ENCODE results near the gene PCSK2.

The PCSK2 gene

DNA sequence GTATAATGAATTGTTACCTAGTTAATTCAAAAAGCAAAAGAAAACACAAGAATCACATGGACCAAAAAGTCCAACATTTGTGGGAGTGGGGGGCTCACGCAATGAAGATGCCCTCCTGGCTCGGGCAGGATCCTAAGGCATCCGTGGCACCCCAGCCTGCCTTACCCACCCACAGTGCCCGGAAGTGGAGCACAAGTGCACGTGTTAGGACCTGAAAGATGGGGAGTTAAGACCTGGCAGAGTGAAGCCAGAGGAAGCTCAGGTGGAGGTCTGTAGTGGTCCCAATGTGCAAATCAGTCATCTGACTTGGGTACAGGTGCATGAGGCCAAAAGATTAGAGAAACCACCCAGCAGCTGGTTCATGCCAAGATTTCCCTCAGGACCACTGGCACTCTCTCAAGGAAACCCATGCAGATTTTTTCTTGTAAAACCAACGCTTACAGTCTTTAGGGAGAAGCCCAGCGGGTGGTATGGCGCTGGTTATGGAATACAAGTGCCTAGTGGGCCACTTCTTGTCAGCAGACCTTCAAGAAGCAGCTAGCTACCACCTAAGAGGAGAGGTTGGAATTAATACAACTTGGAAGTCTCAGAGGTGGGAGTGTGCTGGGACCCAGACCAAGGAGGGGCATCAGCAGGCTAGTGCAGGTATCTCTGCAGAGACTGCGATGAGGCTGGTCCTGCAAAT, 262.2 kb downstream of the PCSK2 start:
- DNase-seq = no peak

DNA sequence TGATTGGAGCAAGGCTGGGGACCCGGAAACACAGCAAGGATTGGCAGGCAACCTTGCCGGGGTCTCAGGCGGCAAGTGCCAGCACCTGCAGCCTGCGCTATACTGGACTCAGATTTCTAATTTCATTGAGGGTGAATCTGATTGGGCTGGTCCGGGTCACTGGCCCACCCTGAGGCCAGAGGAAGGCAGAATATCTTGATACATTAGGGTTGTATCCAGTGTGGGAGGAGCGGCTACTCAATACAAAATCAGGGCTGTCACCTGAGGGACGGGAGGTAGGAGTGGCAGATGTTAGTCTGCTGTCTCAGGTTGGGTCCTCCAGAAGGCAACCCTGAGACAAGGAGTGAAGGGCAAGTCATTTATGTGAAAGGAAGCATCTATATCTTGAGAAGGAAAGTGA, 263.7 kb downstream of the PCSK2 start:
- DNase-seq = no peak

DNA sequence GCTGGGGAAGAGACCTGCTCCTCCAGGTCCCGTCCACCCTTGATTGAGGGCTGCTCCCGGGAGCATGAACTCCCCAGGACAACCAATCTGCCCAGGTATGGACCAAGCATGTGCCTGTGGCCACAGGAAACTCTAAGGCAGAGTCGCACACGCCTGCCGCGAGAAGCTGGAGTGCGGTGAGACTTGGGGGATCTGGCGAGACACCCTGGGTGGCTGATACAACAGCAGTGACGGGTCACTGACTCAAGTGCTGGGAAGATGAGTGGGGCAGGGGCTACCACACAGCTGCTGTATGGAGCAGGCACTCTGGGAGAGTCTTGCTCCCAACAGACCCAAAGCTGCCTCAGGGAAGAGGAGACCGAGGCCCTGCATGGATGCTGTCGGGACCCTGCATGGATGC, 264.2 kb downstream of the PCSK2 start:
- no peak for DNase-seq

DNA sequence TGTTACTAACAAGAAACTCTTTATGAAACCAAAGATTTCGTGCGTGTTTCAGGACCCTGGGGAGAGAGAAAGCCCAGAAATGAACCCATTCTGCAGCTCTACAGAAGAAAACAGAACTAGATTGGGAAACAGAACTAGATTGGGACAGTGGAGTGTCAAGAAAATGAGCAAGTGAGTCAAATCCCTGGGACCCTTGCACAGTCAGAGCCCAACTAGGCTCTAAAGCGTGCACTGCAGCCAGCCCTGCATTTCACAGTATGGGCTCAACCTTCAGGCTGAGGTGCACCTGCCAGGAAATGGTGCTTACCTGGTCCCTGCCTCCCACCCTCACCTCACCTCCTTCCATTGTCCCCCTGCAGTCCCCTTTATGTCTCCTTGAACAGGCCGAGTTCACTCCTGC, 264.6 kb downstream of the PCSK2 start:
- DNase-seq = no peak

DNA sequence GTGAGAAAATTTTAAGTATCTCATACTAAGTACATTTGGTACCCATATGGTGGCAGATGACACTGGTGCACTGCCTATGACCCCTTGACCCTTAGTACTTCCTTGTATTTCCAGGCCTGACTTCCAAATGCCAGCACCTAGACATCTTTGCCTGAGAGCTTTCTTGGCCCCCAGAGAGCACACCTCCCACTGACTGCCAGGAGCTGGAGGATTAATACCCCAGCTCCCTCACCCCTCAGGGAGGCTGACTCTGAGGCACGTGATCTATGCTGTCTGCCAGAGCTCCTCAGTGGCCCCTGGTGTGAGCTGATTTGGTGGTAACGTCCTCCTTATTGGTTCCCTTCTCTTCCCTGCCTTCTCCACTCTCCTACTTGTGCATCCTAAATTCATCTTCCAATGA, 266.3 kb downstream of the PCSK2 start:
- DNase-seq = no peak

DNA sequence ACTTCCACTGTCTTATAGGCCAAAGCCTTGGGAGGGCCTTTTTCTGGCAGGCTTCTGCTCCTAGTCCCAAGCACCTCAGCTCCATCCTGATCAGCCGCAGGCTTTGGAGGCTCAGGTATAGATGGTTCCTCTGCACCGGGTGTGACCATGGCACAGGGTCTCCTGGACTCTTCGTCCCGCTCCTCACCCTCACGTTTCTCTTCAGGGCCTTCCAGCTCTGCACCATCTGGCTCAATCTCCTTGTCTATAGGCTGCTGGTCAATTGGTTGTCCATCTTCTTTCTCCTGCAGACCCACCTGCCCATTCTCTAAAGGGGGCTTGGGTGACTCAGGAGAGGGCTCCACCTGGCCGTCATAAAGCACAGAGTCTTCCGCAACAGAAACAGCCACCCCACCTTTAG, 267.4 kb downstream of the PCSK2 start:
- no peak for DNase-seq

DNA sequence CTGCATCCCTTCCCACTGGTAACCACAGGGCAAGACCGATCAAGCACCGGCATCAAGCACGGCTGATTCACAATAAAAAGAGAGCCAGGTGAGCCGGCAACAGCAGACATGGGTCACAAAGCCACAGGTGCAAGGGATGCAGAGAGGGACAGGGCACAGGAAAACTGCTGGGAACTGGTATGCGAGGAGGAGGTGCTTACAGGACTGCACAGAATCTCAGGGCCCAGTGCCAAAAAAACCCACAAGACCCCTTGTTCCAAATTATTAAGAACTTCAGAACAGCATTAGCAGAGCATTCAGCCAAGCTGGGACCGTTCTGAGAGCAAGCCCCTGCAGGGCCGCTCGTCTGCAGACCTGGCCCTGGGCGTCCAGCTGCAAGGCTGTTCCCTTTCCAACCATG, 269.0 kb downstream of the PCSK2 start:
- no peak for DNase-seq

DNA sequence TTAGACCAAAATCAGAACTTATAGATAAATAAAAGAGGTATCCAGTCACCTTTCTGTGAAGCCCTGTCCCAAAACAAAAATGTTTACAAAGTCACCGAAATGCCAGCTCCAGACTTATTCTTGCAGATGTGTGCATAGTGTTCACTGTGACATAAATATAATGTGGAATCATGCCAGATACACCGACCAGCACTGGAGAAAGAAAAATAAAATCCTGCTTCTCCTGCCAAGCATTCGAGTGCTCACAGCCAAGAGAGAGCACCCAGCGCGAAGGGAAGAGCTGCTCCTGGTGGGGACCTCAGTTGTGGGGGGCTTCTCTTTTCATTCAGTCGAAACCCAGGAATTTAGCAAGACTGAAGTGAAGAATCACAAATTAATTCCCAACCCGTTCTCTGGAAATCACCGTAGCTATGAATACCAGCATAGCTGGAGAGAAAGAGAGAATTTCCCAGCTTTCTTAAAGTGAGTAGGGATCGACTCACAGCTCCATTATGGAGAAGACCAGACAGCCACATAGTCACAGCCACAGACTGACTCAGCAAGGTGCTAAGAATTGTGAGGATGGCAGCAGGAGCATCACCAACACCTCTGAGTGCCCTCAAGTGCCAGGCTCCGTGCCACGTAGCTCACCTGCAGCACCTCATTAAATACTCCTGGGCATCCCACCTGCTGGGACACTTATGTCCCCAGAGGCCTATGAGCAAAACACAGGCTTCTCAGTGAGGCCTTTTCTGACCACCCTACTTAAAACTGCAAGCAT, 271.2 kb downstream of the PCSK2 start:
- no peak for DNase-seq

DNA sequence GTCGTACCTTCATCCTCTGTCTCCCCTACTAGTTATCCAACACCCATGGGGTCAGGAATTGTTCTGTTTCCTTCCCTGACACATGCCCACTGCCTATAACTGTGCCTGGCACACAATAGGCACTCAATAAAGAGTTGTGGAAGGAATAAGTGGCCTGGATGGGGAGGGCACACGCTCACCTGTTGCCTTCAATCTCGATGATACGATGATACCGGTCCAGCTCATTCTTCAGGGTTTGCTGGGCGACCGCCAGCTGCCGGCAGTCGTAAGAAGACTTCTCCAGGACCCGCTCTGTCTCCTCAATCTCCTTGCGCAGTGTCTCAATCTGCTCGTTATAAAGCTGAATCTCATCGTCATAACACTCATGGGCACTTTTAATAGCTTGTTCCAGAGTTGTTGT, 271.8 kb downstream of the PCSK2 start:
- no peak for DNase-seq

DNA sequence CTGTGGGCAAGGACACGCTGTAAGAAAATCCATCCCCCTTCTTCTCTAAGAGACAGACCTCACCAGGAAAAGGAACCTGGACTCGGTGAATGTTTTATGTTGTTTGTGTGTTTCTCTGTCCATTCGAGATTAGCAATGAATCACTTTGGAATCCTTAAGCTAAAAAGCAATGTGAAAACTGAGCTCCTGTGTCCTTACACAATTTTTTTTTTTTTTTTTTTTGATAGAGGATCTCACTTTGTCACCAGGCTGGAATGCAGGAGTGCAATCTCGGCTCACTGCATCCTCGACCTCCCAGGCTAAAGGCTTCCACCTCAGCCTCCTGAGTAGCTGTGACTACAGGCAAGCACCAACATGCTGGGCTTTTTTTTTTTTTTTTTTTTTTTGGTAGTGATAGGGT, 272.2 kb downstream of the PCSK2 start:
- DNase-seq = no peak

DNA sequence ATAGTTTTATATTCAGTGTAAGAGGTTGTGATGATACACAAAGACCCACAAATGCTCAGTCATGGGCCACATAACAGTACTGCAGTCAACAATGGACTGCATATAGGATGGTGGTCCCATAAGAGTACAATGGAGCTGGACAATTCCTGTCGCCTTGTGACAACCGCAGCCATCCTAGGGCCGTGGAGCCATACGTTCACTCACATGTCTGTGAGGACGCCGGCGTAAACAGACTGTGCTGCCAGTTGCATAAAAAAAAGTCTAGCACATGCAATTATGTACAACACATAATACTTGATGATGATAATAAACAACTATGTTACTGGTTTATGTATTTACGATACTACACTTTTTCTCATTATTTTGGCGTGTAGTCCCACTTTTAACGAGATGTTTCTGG, 273.4 kb downstream of the PCSK2 start:
- DNase-seq = no peak

DNA sequence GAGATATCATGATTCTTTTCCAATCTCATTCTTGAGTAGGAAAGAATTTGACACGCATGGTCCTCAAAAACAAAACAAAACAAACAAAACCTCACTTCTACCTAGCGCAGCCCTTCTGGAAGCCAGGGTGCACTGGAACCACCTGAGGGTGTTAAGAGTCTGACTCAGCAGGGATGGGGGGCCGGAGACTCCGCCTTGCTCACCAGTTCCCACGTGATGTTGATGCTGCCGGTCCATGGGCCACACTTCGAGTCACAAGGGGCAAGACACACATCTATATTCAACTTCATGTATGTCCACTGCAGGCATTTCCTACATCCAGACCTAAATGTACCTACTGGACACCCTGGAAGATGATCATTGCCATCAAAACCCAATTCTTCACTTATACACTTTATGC, 274.0 kb downstream of the PCSK2 start:
- no peak for DNase-seq

DNA sequence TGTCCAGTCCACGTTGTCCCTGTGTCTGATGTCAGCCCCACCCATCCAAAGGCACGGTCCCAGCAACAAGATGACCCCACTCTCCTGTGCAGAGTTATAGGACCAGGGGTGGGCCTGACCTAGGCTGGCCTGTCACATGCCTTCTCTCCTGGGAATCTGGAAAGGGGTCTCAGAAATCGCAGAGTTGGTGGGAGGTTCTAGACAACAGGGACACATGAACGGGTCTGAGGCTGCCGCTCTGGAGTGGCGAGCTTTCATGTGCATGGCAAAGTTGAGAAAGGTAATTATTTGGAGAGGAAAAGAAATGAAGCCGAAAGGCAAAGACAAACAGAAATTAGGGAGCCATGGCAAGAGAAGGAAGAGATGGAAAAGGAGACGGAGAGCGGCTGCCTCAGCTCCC, 274.9 kb downstream of the PCSK2 start:
- no peak for DNase-seq

DNA sequence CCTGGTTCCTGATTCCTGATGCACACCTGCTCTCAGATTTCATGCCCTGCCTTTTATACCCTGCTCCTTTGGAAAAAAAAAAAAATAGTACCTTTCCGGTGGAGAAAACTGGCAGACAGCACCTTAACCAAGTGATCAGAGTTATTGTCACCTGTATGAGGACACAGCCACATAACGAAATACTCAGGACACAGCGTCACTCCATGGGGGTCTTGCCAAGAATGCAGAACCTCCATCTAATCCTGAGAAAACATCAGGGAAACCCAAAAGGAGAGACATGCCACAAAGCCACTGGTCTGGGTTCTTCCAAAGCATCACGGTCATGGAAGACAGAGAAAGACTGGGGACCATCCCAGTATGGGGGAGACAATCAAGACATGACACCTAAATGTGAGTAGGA, 275.3 kb downstream of the PCSK2 start:
- DNase-seq = no peak

DNA sequence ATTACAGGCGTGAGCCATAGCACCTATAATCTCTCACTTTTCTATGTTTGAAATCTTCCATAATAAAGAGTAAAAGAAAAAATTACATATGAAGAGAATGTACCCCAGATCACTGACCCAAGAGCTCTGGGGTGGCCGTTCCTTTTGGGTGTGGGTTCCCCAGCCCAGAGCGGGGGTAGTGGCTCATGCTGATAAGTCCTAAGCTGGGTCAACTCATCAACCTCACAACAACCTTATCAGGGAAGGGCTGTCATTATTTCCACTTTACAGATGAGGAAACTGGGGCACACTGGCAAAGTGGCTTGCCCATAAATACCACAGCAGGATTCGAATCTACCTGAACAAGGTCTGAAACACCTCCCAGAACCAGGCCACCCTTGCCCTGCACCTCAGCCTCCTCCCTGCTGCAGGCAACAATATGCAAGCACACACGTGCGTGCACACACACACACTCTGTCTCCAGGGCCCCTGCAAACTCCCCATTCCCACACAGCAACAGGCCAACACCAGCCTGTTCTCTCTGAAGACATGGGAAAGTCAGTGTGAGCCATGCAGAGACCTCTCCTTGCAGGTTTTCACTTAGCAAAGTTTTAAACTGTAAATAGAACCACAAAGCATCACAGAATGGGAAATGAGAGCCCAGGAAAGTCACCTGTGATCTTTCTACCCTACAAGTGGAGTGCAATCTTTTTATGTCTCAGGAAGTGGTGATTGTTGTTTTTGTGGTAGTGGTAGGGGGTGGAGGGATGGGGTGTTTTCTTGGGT, 276.6 kb downstream of the PCSK2 start:
- DNase-seq = peak in 2 of 6 experiments; percentile 13 to 60

DNA sequence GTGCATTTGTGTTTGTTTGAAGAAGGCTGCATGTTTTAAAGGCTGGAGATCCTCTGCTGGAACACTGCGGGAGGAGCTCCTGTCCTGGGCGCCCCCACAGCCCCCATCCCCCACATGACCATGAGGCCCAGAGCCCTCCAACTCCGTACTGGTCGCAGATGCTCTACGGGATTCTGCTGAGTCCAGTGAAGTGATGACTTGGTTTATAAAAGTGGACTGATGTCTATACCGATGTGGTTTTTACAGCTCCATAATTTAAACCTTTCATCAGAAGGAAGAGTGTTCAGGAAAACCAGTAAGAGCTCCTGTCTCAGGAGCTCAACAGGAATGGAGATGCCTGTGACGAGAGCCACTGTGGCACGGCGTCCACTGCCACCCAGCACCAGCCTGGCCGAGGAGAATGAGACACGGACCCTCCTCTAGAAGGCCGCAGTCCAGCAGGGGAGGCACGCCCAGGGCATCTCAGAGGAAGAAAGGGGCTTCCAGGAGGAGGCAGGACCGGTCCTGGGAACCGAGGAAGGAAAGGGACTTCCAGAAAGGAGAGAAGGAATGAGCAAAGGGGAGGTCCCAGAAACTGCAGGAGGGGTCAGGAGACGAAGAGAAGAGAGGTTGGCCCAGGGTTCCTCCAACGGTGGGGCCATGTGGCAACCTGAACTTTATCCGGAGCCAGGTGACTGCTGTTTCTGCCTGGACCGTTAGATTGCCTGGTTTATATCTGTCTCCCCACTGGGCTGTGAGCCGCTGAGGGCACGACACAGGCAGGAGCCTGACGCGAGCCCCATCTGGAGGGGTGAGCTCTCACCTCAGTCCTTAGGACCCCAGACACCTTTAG, 277.4 kb downstream of the PCSK2 start:
- DNase-seq = peak in 2 of 6 experiments; percentile 5 to 65

DNA sequence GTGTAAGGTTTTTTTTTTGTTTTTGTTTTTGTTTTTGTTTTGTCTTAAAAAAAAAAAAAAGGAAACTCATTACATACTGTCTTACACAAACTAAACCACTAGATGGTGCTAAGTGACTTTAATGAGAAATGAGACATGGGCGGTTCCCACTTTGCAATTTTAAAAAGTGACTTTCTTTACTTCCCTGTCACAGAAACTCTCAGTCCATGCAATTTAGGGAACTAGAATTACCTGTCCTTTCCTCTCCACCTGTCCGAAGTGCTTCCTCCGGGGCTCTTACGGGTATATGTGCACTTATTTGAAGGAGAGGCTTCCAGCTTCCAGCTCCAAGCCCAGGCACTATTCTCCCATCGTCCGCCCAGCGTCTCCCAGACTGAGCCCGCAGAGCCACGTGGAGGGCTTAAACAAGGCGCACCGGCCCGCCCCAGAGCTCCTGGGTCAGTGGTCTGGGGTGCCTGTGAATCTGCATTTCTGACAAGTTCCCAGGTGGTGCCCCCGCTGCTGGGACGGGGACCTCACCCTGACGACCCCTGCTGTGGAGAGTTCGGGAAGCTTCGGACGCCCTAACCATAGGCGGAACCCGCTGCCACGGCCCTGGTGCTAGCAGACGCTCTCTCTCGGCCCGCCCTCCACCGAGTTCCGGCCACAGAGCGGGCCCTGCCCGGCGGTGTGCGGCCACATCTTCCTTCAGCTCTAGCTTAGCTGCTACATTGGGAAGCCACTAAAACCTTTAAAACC, 278.2 kb downstream of the PCSK2 start:
- peak in 4 of 6 experiments; percentile 11 to 69 (median 42) for DNase-seq

DNA sequence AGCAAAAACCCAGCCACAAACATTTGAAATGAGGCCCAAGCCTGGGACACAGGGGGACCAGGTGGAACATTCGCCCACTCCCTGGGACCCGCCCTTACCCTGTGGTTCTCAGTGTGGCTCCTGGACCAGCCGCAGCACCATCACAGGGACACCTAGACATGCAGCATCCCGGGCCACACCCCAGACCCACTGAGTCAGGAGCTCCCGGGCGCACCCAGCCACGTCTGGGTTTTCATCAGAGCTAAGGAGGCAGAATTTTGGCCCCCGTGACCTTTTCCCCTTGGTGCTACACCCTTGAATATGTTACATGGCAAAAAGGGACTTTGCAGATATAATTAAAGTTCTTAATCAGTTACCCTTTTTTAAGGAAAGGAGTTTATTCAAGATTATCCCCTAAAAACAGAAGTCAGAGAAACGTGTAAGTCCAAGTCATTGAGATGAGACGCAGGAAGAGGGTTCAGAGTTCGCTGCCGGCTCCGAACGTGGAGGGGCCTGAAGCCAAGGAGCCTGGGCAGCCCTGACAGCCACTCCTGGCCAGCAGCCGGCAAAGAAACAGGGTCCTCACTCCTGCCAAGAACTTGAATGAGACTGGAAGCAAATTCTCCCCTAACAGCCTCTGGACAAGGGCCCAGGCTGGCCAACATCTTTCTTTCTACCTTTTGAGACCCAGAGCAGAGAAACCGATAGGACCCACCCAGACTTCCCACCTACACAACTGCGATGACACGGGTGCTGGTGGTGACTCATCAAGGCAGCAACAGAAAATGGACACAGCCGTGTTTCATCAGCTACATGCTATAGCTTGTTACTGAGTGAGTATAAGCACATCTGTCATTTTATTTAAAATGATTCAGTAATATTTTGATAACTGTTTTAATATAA, 279.0 kb downstream of the PCSK2 start:
- DNase-seq = no peak

DNA sequence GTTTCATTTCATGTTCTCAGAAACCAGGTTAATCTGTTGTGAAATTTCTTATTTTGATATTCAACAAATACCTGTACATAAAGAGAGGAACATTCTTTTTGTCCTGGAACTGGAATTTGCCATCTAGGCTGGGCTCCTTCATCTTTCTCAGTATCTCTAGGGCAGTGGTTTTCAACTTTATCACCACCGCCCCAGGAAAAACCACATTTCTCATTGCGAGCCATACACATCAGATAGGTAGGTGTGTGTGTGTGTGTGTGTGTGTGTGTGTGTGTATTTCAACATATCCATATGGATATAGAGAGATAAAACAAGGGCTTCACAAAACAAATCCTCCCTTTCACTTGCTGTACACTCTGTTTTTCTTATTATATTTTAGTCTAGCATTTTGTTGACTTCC, 280.2 kb downstream of the PCSK2 start:
- DNase-seq = no peak

DNA sequence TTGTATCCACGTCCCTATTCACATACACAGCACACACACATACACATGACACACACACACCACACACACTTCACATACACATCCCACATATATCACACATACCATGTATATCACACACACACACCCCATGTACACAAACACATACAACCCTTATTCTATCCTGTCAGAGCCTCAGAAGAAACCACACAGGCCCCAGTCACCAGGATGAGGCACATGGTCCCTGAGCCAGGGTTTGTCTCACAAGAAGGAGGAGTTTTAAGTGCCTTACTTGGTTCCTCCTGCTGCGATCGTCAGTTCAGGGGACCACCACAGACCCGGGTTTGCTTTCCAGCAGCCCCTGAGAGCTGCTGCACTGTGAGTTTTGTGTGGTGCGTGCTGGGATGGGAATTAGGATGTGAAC, 280.7 kb downstream of the PCSK2 start:
- no peak for DNase-seq

DNA sequence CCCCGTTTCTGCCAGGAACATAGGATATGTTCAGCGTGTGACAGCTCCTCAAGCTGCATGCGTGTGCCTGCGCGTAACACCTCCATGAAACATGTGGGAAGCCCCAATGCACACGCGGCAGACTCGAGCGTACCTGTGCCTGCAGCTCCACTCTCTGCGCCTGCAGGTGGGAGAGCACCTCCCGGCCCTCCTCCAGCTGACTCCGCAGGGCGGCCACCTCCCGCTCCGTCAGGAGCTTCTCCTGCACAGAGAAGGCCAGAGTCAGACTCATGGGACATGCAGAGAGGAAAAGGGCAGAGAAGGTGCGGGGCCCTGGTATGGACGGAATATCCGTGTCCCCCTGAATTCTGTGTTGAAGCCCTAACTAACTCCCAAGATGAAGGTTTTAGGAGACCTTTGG, 281.9 kb downstream of the PCSK2 start:
- no peak for DNase-seq

All from stimulated activated naive CD4-positive, alpha-beta T cell (primary cell).